HG02763 (cell line): ENCODE measurements around the gene CLEC2L.

Experiments used
- ATAC-seq: cut with Tn5 transposase; IDR thresholded peaks from one replicate; pipeline ENCODE4 v1.9.1; 2021; ENCODE audit warnings: mild to moderate bottlenecking, moderate library complexity; ENCODE audit not compliant: unreplicated experiment

CLEC2L gene

GRCh38 chr7:139522830-139523198 is 671 bp upstream of the CLEC2L start:
- ATAC-seq = no peak

GRCh38 chr7:139523968-139524815 is 707 bp downstream of the CLEC2L start:
- no peak for ATAC-seq

GRCh38 chr7:139525239-139525638 is 1.8 kb downstream of the CLEC2L start:
- no peak for ATAC-seq

GRCh38 chr7:139525750-139526149 is 2.3 kb downstream of the CLEC2L start:
- ATAC-seq = no peak

GRCh38 chr7:139526578-139527544 is 3.4 kb downstream of the CLEC2L start:
- no peak for ATAC-seq

GRCh38 chr7:139531094-139531493 is 7.6 kb downstream of the CLEC2L start:
- ATAC-seq = no peak

- no peak for ATAC-seq
These were observed 9.2 kb downstream of the CLEC2L start for GRCh38 chr7:139532636-139533155.

GRCh38 chr7:139534096-139534495 is 10.6 kb downstream of the CLEC2L start:
- ATAC-seq = no peak

- no peak for ATAC-seq
These were observed 11.6 kb downstream of the CLEC2L start for GRCh38 chr7:139534966-139535651.

- no peak for ATAC-seq
These were observed 12.7 kb downstream of the CLEC2L start for GRCh38 chr7:139536152-139536551.

- no peak for ATAC-seq
These were observed 15.6 kb downstream of the CLEC2L start for GRCh38 chr7:139538881-139539635.

- no peak for ATAC-seq
These were observed 16.7 kb downstream of the CLEC2L start for GRCh38 chr7:139540203-139540602.

- no peak for ATAC-seq
These were observed 18.3 kb downstream of the CLEC2L start for GRCh38 chr7:139541600-139542307.

GRCh38 chr7:139542308-139543151 is 19.0 kb downstream of the CLEC2L start:
- ATAC-seq = no peak

- no peak for ATAC-seq
These were observed 20.5 kb downstream of the CLEC2L start for GRCh38 chr7:139543801-139544603.

- ATAC-seq = no peak
These were observed 21.2 kb downstream of the CLEC2L start for GRCh38 chr7:139544645-139545044.

- no peak for ATAC-seq
These were observed 25.0 kb downstream of the CLEC2L start for GRCh38 chr7:139548302-139549028.
